Peyer's patch (tissue), 4 donors: ENCODE data around the gene SPRED1. TPM values are rescaled to one million over a fixed set of nuclear protein-coding genes. Genes with fewer than 3 reads are reported as not detected.
"Not testable (repeated sequence)": the region's sequence is repeated elsewhere in the genome, so short reads cannot be mapped to it uniquely, and the experiment has no call there.

ENCODE experiments used
- DNase-seq, 3 donors: peaks; one replicate each; pipeline ENCODE4 v3.0.0-alpha.2; 2017 to 2019
- H3K27ac ChIP-seq, 4 donors: fragments of 200-600 bp; sonication (generic); one replicate each; pipeline ENCODE4 v1.5.1; 2016 to 2019
- H3K27me3 ChIP-seq, 2 donors: fragments of 200-600 bp; sonication (generic); one replicate each; pipeline ENCODE4 v1.5.1; 2019
- H3K36me3 ChIP-seq, 3 donors: fragments of 200-600 bp; sonication (generic); one replicate each; pipeline ENCODE4 v1.5.1; 2016 to 2019
- H3K4me1 ChIP-seq, 4 donors: fragments of 200-600 bp; sonication (generic); one replicate each; pipeline ENCODE4 v1.5.1; 2016 to 2019
- H3K4me3 ChIP-seq, 4 donors: fragments of 200-600 bp; sonication (generic); 1 replicate in 3 of 4; 2 replicates in 1 of 4; pipeline ENCODE4 v1.5.1; 2016 to 2019; ENCODE audit warnings: mild to moderate bottlenecking in 1 of 4
- H3K9me3 ChIP-seq, 4 donors: fragments of 200-600 bp; sonication (generic); one replicate each; pipeline ENCODE4 v1.5.1; 2016 to 2019; ENCODE audit warnings: mild to moderate bottlenecking in 1 of 4
- POLR2A ChIP-seq, 2 donors: fragments of 450-650 bp; IDR thresholded peaks; one replicate each; pipeline ENCODE4 v1.5.1; 2017; ENCODE audit warnings: antibody characterized with exemption in 2 of 2, mild to moderate bottlenecking in 2 of 2, moderate library complexity in 2 of 2
- total RNA-seq, 4 donors: library from RNA; depleted of rRNA; stranded (reverse); fragments of >200 nt; gene quantifications; one replicate each; pipeline ENCODE4 v1.1.0, GENCODE V29; 2016
- TF ChIP-seq, protein P1 (sequence below), 6 experiments: fragments of 450-650 bp in 4 of 6; fragments of 200-600 bp in 2 of 6; sonication (generic) in 1 of 6; IDR thresholded peaks; one replicate each; pipeline ENCODE4 v1.5.1; 2017 to 2019; ENCODE audit warnings: antibody characterized with exemption in 6 of 6, mild to moderate bottlenecking in 3 of 6, moderate library complexity in 1 of 6

SPRED1 gene
- total RNA-seq, 4 donors from 2014 or later, result 8.9 to 40.4 (median 20.2) TPM

DNA sequence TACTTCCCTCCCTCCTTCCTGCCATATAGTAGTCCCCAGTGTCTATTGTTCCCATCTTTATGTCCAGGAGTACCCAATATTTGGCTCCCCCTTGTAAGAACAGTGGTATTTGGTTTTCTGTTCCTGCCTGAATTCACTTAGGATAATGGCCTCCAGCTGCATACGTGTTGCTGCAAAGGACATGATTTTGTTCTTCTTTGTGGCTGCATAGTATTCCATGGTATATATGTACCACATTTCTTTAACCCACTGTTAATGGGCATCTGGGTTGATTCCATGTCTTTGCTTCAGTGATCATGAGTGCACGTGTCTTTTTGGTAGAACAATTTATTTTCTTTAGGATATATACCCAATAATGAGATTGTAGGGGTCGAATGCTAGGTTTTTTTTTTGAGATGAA, 19.3 kb downstream of the SPRED1 start:
- Histone ChIP-seq H3K27ac (no peak overlapping the region), H3K4me1 (no peaks in the 10 kb centered on the region), H3K4me3 (no peak overlapping the region), H3K9me3 (no peaks in the 10 kb centered on the region), H3K36me3 (no peaks in the 10 kb centered on the region), H3K27me3 (no peaks in the 10 kb centered on the region)
- TF ChIP-seq POLR2A (IDR thresholded peaks at IDR 0.05), result no peak
- TF ChIP-seq, protein P1, sequence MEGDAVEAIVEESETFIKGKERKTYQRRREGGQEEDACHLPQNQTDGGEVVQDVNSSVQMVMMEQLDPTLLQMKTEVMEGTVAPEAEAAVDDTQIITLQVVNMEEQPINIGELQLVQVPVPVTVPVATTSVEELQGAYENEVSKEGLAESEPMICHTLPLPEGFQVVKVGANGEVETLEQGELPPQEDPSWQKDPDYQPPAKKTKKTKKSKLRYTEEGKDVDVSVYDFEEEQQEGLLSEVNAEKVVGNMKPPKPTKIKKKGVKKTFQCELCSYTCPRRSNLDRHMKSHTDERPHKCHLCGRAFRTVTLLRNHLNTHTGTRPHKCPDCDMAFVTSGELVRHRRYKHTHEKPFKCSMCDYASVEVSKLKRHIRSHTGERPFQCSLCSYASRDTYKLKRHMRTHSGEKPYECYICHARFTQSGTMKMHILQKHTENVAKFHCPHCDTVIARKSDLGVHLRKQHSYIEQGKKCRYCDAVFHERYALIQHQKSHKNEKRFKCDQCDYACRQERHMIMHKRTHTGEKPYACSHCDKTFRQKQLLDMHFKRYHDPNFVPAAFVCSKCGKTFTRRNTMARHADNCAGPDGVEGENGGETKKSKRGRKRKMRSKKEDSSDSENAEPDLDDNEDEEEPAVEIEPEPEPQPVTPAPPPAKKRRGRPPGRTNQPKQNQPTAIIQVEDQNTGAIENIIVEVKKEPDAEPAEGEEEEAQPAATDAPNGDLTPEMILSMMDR (IDR thresholded peaks at IDR 0.05), result no peak
- no peak for DNase-seq

DNA sequence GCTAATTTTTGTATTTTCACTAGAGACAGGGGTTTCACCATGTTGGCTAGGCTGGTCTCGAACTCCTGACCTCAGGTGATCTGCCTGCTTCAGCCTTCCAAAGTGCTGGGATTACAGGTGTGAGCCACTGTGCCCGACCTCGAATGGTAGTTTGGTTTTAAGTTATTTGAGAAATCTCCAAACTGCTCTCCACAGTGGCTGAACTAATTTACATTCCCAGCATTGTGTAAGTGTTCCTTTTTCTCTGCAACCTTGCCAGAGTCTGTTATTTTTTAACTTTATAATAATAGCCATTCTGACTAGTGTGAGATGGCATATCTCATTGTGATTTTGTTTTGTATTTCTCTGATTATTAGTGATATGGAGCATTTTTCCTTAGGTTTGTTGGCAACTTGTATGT, 19.8 kb downstream of the SPRED1 start:
- DNase-seq, H3K27ac ChIP-seq, H3K4me1 ChIP-seq, H3K9me3 ChIP-seq, H3K27me3 ChIP-seq, H3K4me3 ChIP-seq, H3K36me3 ChIP-seq: not testable (repeated sequence)

DNA sequence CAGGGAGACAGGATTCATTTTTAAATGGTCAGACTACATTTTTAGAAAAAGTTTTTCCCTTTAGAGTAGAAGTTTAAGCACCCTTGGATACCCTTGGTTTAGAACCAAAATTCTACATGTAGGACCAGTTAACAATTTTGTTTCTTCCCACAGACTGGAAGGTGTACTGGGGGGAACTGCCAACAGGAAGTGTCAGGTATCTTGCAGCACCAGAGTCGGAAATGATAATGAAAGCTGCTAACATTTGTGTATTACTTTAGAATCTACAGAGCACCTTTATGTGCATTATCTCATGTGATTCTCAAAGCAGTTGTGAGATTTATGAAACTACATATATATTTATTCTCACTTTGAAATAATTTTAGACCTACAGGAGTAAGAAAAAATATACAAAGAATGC, 21.5 kb downstream of the SPRED1 start:
- no peak for DNase-seq
- TF ChIP-seq, protein P1 (IDR thresholded peaks at IDR 0.05), result no peak
- no peak for TF ChIP-seq POLR2A (IDR thresholded peaks at IDR 0.05)
- H3K36me3 ChIP-seq, result no peaks in the 10 kb centered on the region

DNA sequence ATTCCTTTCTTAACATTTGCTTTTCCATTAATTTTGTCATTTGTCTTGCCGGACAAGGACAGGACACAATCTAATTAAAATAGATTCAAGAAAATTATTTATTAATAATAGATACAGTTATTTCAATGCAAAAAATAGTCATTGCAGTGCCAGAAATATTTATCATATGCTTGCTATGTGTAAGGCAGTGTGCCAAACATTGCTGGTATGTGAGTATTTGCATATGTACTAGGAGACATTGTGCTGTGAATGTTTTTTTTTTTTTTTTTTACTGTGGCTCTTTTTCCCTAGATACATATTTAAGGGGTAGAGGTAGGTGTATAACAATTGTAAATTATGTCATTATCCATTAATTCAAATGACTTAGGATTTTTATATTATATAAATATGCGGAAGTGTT, 23.3 kb downstream of the SPRED1 start:
- Histone ChIP-seq H3K4me1 (no peaks in the 10 kb centered on the region), H3K27me3 (no peaks in the 10 kb centered on the region), H3K9me3 (no peaks in the 10 kb centered on the region), H3K27ac (no peak overlapping the region), H3K4me3 (no peak overlapping the region), H3K36me3 (no peaks in the 10 kb centered on the region)
- no peak for DNase-seq
- TF ChIP-seq, protein P1 (IDR thresholded peaks at IDR 0.05), result no peak
- no peak for TF ChIP-seq POLR2A (IDR thresholded peaks at IDR 0.05)

More for the DNA sequence above, 21.5 kb downstream of the SPRED1 start:
- Histone ChIP-seq H3K9me3 (no peaks in the 10 kb centered on the region), H3K27me3 (no peaks in the 10 kb centered on the region), H3K4me3 (no peak overlapping the region), H3K27ac (no peak overlapping the region), H3K4me1 (no peaks in the 10 kb centered on the region)

DNA sequence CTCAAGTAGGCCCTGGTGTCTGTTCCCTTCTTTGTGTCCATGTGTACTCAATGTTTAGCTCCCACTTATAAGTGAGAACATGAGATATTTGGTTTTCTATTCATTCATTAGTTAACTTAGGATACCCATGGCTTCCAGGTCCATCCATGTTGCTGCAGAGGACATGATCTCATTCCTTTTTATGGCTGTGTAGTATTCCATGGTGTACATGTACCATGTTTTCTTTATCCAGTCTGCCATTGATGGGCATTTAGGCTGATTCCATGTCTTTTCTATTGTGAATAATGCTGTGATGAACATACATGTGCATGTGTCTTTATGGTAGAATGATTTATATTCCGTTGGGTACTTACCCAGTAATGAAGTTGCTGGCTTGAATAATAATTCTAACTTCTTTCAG, 24.6 kb downstream of the SPRED1 start:
- not testable (repeated sequence) for H3K27ac ChIP-seq, DNase-seq, H3K9me3 ChIP-seq, H3K36me3 ChIP-seq, H3K27me3 ChIP-seq, H3K4me1 ChIP-seq, H3K4me3 ChIP-seq

DNA sequence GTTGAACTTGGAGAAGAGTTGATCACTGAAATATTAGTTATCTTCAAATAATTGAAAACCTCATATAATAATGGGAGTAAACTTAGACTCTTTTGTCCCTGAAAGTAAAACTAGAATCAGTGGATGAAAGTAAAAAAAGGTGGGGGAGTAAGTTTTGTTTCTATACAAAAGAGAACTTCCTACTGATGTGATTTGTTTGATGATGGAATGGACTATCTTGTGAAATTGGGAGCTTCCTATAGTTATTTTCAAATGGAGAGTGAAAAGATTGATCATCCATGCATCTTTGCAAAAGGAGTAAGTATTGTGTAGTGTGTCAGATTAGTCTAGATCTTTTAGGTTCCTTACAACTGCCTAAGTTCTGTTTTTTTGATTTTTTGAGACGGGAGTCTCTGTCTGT, 28.4 kb downstream of the SPRED1 start:
- no peaks in the 10 kb centered on the region for H3K9me3 ChIP-seq
- no peak for TF ChIP-seq POLR2A (IDR thresholded peaks at IDR 0.05)
- TF ChIP-seq, protein P1 (IDR thresholded peaks at IDR 0.05), result no peak
- no peaks in the 10 kb centered on the region for H3K36me3 ChIP-seq
- no peaks in the 10 kb centered on the region for H3K27me3 ChIP-seq
- no peak overlapping the region for H3K27ac ChIP-seq
- no peak overlapping the region for H3K4me3 ChIP-seq
- no peak for DNase-seq
- H3K4me1 ChIP-seq, result no peaks in the 10 kb centered on the region

DNA sequence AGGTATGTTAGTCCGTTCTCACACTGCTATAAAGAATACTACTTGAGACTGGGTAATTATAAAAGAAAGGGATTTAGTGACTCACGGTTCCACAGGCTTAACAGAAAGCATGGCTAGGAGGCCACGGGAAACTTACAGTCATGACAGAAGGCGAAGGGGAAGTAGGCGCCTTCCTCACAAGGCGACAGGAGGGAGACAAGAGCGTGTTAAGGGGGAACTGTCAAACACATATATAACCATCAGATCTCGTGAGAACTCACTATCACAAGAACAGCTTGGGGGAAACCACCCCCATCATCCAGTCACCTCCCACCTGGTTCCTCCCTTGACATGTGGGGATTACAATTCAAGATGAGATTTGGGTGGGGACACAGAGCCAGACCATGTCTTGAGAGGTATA, 30.4 kb downstream of the SPRED1 start:
- no peaks in the 10 kb centered on the region for H3K9me3 ChIP-seq
- TF ChIP-seq, protein P1 (IDR thresholded peaks at IDR 0.05), result no peak
- no peak for TF ChIP-seq POLR2A (IDR thresholded peaks at IDR 0.05)
- no peak for DNase-seq
- no peaks in the 10 kb centered on the region for H3K4me1 ChIP-seq
- no peaks in the 10 kb centered on the region for H3K36me3 ChIP-seq
- no peak overlapping the region for H3K4me3 ChIP-seq
- H3K27ac ChIP-seq, result no peak overlapping the region
- H3K27me3 ChIP-seq, result no peaks in the 10 kb centered on the region
